Spleen (tissue), 7 donors: ENCODE measurements around the gene MSANTD2.

Experiments used
- CTCF ChIP-seq, 11 experiments: fragments of 200-600 bp in 7 of 11; fragments of 450-650 bp in 4 of 11; sonication (generic) in 4 of 11; IDR thresholded peaks in 8 of 11; conservative IDR thresholded peaks in 3 of 11; 1 replicate in 7 of 11; 2 replicates in 4 of 11; pipeline versions ENCODE4 v1.4.0 to v1.8.0; 2016 to 2021; ENCODE audit warnings: antibody characterized with exemption in 11 of 11, inconsistent platforms in 4 of 11, mild to moderate bottlenecking in 1 of 11
- POLR2A ChIP-seq, 3 donors: fragments of 450-650 bp; IDR thresholded peaks; one replicate each; pipeline ENCODE4 v1.5.1; 2017; ENCODE audit warnings: antibody characterized with exemption in 3 of 3, mild to moderate bottlenecking in 1 of 3
- POLR2AphosphoS5 ChIP-seq, 3 donors: sonication (generic); formaldehyde crosslinking; IDR thresholded peaks; one replicate each; pipeline ENCODE4 v1.5.1; 2017; ENCODE audit warnings: antibody characterized with exemption in 3 of 3
- donor health status: DM: no; HTN: no; CAD: no; lungs with moderate emphysema.
- donor health status: DM: no; HTN: no; CAD: no.
- donor health status: DM: no; HTN: no; CAD: no.

- TF ChIP-seq POLR2A (IDR thresholded peaks at IDR 0.05) (no peak), CTCF (IDR thresholded peaks at IDR 0.05 in 8 of 11, conservative IDR thresholded peaks at IDR 0.05 in 3 of 11) (no peak), POLR2AphosphoS5 (IDR thresholded peaks at IDR 0.05) (no peak)
Observed at GRCh38 chr11:124725719-124726105, 74.5 kb downstream of the MSANTD2 start.
